H9 (cell line): ENCODE measurements around the gene STARD10. TPM values are rescaled to one million over a fixed set of nuclear protein-coding genes. Genes with fewer than 3 reads are reported as not detected.

ENCODE experiments used
- DNase-seq: peaks from one replicate; pipeline ENCODE4 v3.0.0-alpha.2; 2017
- H2AFZ ChIP-seq: one replicate; pipeline ENCODE4 v1.6.1; 2013; ENCODE audit warnings: mild to moderate bottlenecking, low read length, control low read depth, moderate library complexity
- H2AK5ac ChIP-seq: 2 replicates; pipeline ENCODE4 v1.6.1; 2013; ENCODE audit warnings: low read length, control low read depth, mixed read lengths; ENCODE audit not compliant: insufficient read length
- H2BK120ac ChIP-seq: one replicate; pipeline ENCODE4 v1.6.1; 2013; ENCODE audit warnings: low read depth, mild to moderate bottlenecking, low read length, control low read depth, inconsistent platforms; ENCODE audit not compliant: poor library complexity, severe bottlenecking
- H2BK12ac ChIP-seq: 2 replicates; pipeline ENCODE4 v1.6.1; 2013; ENCODE audit warnings: low read length, control low read depth, mixed read lengths, low read depth; ENCODE audit not compliant: insufficient read length
- H2BK15ac ChIP-seq: 2 replicates; pipeline ENCODE4 v1.6.1; 2013; ENCODE audit warnings: low read depth, low read length, control low read depth
- H2BK20ac ChIP-seq: one replicate; pipeline ENCODE4 v1.6.1; 2013; ENCODE audit warnings: low read depth, mild to moderate bottlenecking, low read length, control low read depth, inconsistent platforms; ENCODE audit not compliant: poor library complexity, severe bottlenecking
- H2BK5ac ChIP-seq: 2 replicates; pipeline ENCODE4 v1.6.1; 2013; ENCODE audit warnings: low read length, control low read depth, mixed read lengths; ENCODE audit not compliant: insufficient read length
- H3K14ac ChIP-seq: 2 replicates; pipeline ENCODE4 v1.6.1; 2013; ENCODE audit warnings: low read length, control low read depth; ENCODE audit not compliant: insufficient read depth
- H3K18ac ChIP-seq: 2 replicates; pipeline ENCODE4 v1.6.1; 2013; ENCODE audit warnings: low read depth, mild to moderate bottlenecking, mixed read lengths, low read length, control low read depth; ENCODE audit not compliant: insufficient read length
- H3K23ac ChIP-seq: 2 replicates; pipeline ENCODE4 v1.6.1; 2013; ENCODE audit warnings: low read length, control low read depth, mixed read lengths, low read depth; ENCODE audit not compliant: insufficient read length
- H3K23me2 ChIP-seq: 2 replicates; pipeline ENCODE4 v1.6.1; 2013; ENCODE audit warnings: low read depth, mild to moderate bottlenecking, mixed read lengths, low read length, control low read depth; ENCODE audit not compliant: insufficient read length, poor library complexity, severe bottlenecking
- H3K27ac ChIP-seq: 2 replicates; pipeline ENCODE4 v1.5.1; 2013; ENCODE audit warnings: low read length, control low read depth, mixed read lengths, low read depth; ENCODE audit not compliant: insufficient read length
- H3K27me3 ChIP-seq: 2 replicates; pipeline ENCODE4 v1.6.1; 2013; ENCODE audit warnings: low read length, control low read depth, inconsistent platforms; ENCODE audit not compliant: insufficient read depth
- H3K4ac ChIP-seq: 2 replicates; pipeline ENCODE4 v1.6.1; 2013; ENCODE audit warnings: low read depth, mild to moderate bottlenecking, control low read depth, inconsistent platforms, low read length, moderate library complexity
- H3K4me1 ChIP-seq: 2 replicates; pipeline ENCODE4 v1.6.1; 2013; ENCODE audit warnings: low read length, control low read depth, inconsistent platforms; ENCODE audit not compliant: insufficient read depth
- H3K4me2 ChIP-seq: 2 replicates; pipeline ENCODE4 v1.6.1; 2013; ENCODE audit warnings: low read length, control low read depth, mixed read lengths; ENCODE audit not compliant: insufficient read length, insufficient read depth
- H3K56ac ChIP-seq: 2 replicates; pipeline ENCODE4 v1.6.1; 2013; ENCODE audit warnings: low read depth, mild to moderate bottlenecking, mixed read lengths, low read length, control low read depth; ENCODE audit not compliant: insufficient read length
- H3K79me1 ChIP-seq: 2 replicates; pipeline ENCODE4 v1.6.1; 2013; ENCODE audit warnings: low read depth, mild to moderate bottlenecking, moderate library complexity, low read length, control low read depth, inconsistent platforms; ENCODE audit not compliant: insufficient read depth, poor library complexity, severe bottlenecking
- H3K79me2 ChIP-seq: 2 replicates; pipeline ENCODE4 v1.6.1; 2013; ENCODE audit warnings: low read length, control low read depth, inconsistent platforms; ENCODE audit not compliant: insufficient read depth
- H3K9ac ChIP-seq: 2 replicates; pipeline ENCODE4 v1.6.1; 2013; ENCODE audit warnings: low read length, control low read depth, mixed read lengths; ENCODE audit not compliant: insufficient read length; ENCODE audit errors: extremely low read depth
- H3K9me3 ChIP-seq: one replicate; pipeline ENCODE4 v1.6.1; 2013; ENCODE audit warnings: low read depth, low read length, inconsistent platforms; ENCODE audit not compliant: control insufficient read depth
- H3T11ph ChIP-seq: one replicate; pipeline ENCODE4 v1.6.1; 2013; ENCODE audit warnings: mild to moderate bottlenecking, low read length, control low read depth, inconsistent platforms
- H4K20me1 ChIP-seq: one replicate; pipeline ENCODE4 v1.6.1; 2013; ENCODE audit not compliant: control insufficient read depth, insufficient read length, insufficient read depth
- H4K5ac ChIP-seq: 2 replicates; pipeline ENCODE4 v1.6.1; 2013; ENCODE audit warnings: low read depth, mild to moderate bottlenecking, mixed read lengths, low read length, control low read depth; ENCODE audit not compliant: insufficient read length
- H4K8ac ChIP-seq: replicated peaks from 2 replicates; pipeline ENCODE4 v1.6.1; 2013; ENCODE audit warnings: low read length, control low read depth, mixed read lengths, low read depth; ENCODE audit not compliant: insufficient read length
- H4K91ac ChIP-seq: 2 replicates; pipeline ENCODE4 v1.6.1; 2013; ENCODE audit warnings: low read depth, mild to moderate bottlenecking, moderate library complexity, mixed read lengths, low read length, control low read depth; ENCODE audit not compliant: insufficient read length
- H3K27ac Mint-ChIP-seq, 3 experiments: 2 replicates in 2 of 3; 3 replicates in 1 of 3; pipeline ENCODE4 v1.8.0; 2020 to 2021; ENCODE audit warnings: mixed read lengths in 3 of 3, mild to moderate bottlenecking in 1 of 3, moderate library complexity in 1 of 3
- H3K27me3 Mint-ChIP-seq: 2 replicates; pipeline ENCODE4 v1.8.0; 2021; ENCODE audit warnings: low read depth, mild to moderate bottlenecking, moderate library complexity, mixed read lengths
- H3K36me3 Mint-ChIP-seq, 3 experiments: 2 replicates in 2 of 3; 3 replicates in 1 of 3; pipeline ENCODE4 v1.8.0; 2020 to 2021; ENCODE audit warnings: low read depth in 3 of 3, mixed read lengths in 3 of 3; ENCODE audit not compliant: insufficient read depth in 1 of 3
- H3K4me1 Mint-ChIP-seq, 2 experiments: 2 replicates each; pipeline ENCODE4 v1.8.0; 2020; ENCODE audit warnings: mixed read lengths in 2 of 2
- H3K4me3 Mint-ChIP-seq, 2 experiments: 2 replicates in 1 of 2; 3 replicates in 1 of 2; pipeline ENCODE4 v1.8.0; 2020 to 2021; ENCODE audit warnings: mild to moderate bottlenecking in 2 of 2, mixed read lengths in 2 of 2, moderate library complexity in 1 of 2
- H3K9me3 Mint-ChIP-seq, 2 experiments: 2 replicates in 1 of 2; 3 replicates in 1 of 2; pipeline ENCODE4 v1.8.0; 2020; ENCODE audit warnings: mild to moderate bottlenecking in 2 of 2, mixed read lengths in 2 of 2, moderate library complexity in 1 of 2
- CTCF ChIP-seq: fragments of 200-600 bp; sonication (generic); conservative IDR thresholded peaks from 3 replicates; pipeline ENCODE4 v1.8.0; 2021; ENCODE audit warnings: antibody characterized with exemption, mild to moderate bottlenecking
- WGBS: extraction: QIAGEN DNeasy Blood & Tissue Kit; methylation state at CpG from one replicate; pipeline ENCODE4 v1.1.7; 2013; ENCODE audit warnings: missing lambda C conversion rate, low lambda C conversion rate, mixed read lengths; ENCODE audit not compliant: insufficient read length; ENCODE audit errors: extremely low coverage; 5-methylcytosine and 5-hydroxymethylcytosine counted together
- total RNA-seq: library from RNA; stranded (reverse); gene quantifications from 2 replicates; pipeline ENCODE4 v1.2.1, GENCODE V29; 2021

Gene STARD10
- total RNA-seq, 1 experiment from 2014 or later, result 24.4 TPM

- no peak overlapping the region for H3K14ac ChIP-seq
- no peak overlapping the region for H4K91ac ChIP-seq
- no peak overlapping the region for H3T11ph ChIP-seq
- no peak for DNase-seq
- no peak overlapping the region for H4K8ac ChIP-seq
- TF ChIP-seq CTCF, result no peak
- H3K56ac ChIP-seq, result no peak overlapping the region
- H3K27me3 Mint-ChIP-seq, result no peaks in the 10 kb centered on the region
- no peak overlapping the region for H3K4me3 Mint-ChIP-seq
- H3K9me3 Mint-ChIP-seq, result no peaks in the 10 kb centered on the region
- no peak overlapping the region for H3K9ac ChIP-seq
- no peak overlapping the region for H2BK5ac ChIP-seq
- H2BK15ac ChIP-seq, result no peak overlapping the region
- no peak overlapping the region for H2BK20ac ChIP-seq
- peak overlapping the region in 1 of 3 experiments; percentile 72; a peak in 3 of 7 replicates for H3K27ac Mint-ChIP-seq
- peaks cover 4% of the 10 kb centered on the region for H3K79me1 ChIP-seq
- no peak overlapping the region for H3K18ac ChIP-seq
- H3K9me3 ChIP-seq, result no peaks in the 10 kb centered on the region
- H2BK12ac ChIP-seq, result no peak overlapping the region
- H3K27me3 ChIP-seq, result no peaks in the 10 kb centered on the region
- H3K36me3 Mint-ChIP-seq, result peaks cover 4 to 18% (median 10%) of the 10 kb centered on the region in 3 experiments; a peak in 4 of 7 replicates
- no peaks in the 10 kb centered on the region for H4K20me1 ChIP-seq
- WGBS, result no CpG with 5 or more reads among the region's 2 CpGs
- no peak overlapping the region for H2BK120ac ChIP-seq
- H3K23me2 ChIP-seq, result no peaks in the 10 kb centered on the region
- no peaks in the 10 kb centered on the region for H3K4me1 ChIP-seq
- H3K23ac ChIP-seq, result no peak overlapping the region
- H3K79me2 ChIP-seq, result peaks cover 4% of the 10 kb centered on the region; the same call in 1 of the 2 replicates
- H3K4me1 Mint-ChIP-seq, result peaks cover 12 to 21% of the 10 kb centered on the region in 2 experiments
- H2AK5ac ChIP-seq, result no peak overlapping the region
- no peak overlapping the region for H3K27ac ChIP-seq
- H2AFZ ChIP-seq, result no peak overlapping the region
- H3K4ac ChIP-seq, result no peak overlapping the region
- no peak overlapping the region for H4K5ac ChIP-seq
- no peak overlapping the region for H3K4me2 ChIP-seq
These were observed 74.7 kb downstream of the STARD10 start for GRCh38 chr11:72719144-72719543.
